Measurements from ENCODE around the gene ARHGAP22. TPM values are rescaled to one million over a fixed set of nuclear protein-coding genes. Genes with fewer than 3 reads are reported as not detected.

Gene ARHGAP22
- total RNA-seq, 1 donor from 2014 or later = 2.0 TPM

DNA sequence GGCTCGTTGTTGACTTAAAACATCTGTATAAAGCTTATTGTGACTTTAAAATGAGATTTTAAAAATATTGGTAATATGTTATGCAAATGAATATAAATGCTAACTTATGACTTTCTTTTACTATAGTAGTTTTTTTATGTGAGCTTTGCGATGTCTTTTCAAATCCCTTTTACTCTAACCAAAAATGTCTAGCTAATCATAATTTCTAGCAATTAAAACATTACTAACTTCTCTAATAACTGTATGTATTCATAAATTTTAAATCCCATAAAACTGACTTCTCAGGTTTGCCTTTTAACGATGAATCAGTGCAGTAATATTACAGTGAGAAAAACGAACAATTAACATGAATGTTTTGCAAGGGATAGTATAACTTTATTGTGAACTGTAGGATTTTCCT, 185.2 kb downstream of the ARHGAP22 start:
- Histone ChIP-seq H3K9me3 (no peaks in the 10 kb centered on the region), H3K27me3 (no peaks in the 10 kb centered on the region), H3K36me3 (no peaks in the 10 kb centered on the region), H3K27ac (no peak overlapping the region), H3K4me1 (no peaks in the 10 kb centered on the region), H3K4me3 (no peak overlapping the region)
- no peak for DNase-seq (ENCODE audit: low spot score in 2 of 2)
- intact Hi-C loops (cut with DNase I) = no loop called here
- TF ChIP-seq, protein P1, sequence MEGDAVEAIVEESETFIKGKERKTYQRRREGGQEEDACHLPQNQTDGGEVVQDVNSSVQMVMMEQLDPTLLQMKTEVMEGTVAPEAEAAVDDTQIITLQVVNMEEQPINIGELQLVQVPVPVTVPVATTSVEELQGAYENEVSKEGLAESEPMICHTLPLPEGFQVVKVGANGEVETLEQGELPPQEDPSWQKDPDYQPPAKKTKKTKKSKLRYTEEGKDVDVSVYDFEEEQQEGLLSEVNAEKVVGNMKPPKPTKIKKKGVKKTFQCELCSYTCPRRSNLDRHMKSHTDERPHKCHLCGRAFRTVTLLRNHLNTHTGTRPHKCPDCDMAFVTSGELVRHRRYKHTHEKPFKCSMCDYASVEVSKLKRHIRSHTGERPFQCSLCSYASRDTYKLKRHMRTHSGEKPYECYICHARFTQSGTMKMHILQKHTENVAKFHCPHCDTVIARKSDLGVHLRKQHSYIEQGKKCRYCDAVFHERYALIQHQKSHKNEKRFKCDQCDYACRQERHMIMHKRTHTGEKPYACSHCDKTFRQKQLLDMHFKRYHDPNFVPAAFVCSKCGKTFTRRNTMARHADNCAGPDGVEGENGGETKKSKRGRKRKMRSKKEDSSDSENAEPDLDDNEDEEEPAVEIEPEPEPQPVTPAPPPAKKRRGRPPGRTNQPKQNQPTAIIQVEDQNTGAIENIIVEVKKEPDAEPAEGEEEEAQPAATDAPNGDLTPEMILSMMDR (IDR thresholded peaks at IDR 0.05) = no peak

DNA sequence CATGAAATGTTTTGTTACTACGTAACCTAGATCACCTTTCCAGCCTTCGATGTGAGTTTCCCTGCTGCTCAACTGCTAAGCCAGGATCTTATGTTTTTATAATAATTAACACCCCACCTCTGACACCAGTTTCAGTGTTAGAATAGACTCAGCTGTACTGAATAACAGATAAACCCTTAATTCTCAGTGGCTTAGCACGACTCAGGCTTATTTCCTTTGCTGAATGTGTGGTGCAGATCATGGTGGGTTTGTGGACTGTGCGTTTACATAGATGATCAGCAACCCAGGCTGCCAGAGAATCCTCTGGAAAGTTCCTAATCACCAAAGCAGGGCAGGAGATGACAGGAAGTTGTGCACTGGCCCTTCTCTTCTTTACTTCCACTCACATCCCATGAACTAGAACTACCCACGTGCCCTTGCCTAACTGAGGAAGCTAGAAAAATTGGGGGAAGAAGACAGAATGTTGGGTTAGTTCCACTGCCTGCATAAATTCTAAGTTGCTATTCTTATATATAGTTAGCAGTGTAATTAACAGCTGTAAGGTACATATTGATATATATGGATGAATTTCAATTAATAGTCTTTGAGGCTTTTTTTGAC, 186.6 kb downstream of the ARHGAP22 start:
- Histone ChIP-seq H3K27me3 (no peaks in the 10 kb centered on the region), H3K9me3 (no peaks in the 10 kb centered on the region), H3K27ac (no peak overlapping the region), H3K4me3 (no peak overlapping the region), H3K36me3 (no peaks in the 10 kb centered on the region), H3K4me1 (no peaks in the 10 kb centered on the region)
- TF ChIP-seq, protein P1 (IDR thresholded peaks at IDR 0.05) = no peak
- no peak for DNase-seq (ENCODE audit: low spot score in 2 of 2)
- intact Hi-C loops (cut with DNase I) = no loop called here

DNA sequence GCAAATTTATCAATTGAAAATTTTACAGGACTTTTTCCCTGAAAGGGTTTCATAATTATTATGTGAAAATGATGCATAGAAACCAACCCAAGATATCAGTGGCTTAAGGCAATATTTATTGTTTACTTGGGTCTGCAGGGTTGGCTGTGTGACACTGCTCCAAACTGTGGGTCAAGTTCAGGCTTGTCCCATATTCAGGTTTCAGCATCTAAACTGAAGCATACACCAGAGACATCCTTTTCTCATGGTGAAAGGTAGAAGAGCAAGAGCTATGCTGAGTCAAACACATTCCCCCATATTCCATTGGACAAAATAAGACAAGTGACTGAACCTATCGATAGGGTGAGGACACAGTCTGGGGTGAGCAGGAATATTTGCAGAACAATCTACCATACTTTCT, 187.5 kb downstream of the ARHGAP22 start:
- no peaks in the 10 kb centered on the region for H3K27me3 ChIP-seq
- no peak overlapping the region for H3K4me3 ChIP-seq
- DNase-seq (ENCODE audit: low spot score in 2 of 2) = no peak
- no peak overlapping the region for H3K27ac ChIP-seq
- H3K36me3 ChIP-seq = peaks cover 0 to 5% of the 10 kb centered on the region in 2 donors
- H3K9me3 ChIP-seq = peaks cover 1 to 3% of the 10 kb centered on the region in 2 donors
- H3K4me1 ChIP-seq = no peaks in the 10 kb centered on the region
- intact Hi-C loops (cut with DNase I) = no loop called here
- TF ChIP-seq, protein P1 (IDR thresholded peaks at IDR 0.05) = no peak

DNA sequence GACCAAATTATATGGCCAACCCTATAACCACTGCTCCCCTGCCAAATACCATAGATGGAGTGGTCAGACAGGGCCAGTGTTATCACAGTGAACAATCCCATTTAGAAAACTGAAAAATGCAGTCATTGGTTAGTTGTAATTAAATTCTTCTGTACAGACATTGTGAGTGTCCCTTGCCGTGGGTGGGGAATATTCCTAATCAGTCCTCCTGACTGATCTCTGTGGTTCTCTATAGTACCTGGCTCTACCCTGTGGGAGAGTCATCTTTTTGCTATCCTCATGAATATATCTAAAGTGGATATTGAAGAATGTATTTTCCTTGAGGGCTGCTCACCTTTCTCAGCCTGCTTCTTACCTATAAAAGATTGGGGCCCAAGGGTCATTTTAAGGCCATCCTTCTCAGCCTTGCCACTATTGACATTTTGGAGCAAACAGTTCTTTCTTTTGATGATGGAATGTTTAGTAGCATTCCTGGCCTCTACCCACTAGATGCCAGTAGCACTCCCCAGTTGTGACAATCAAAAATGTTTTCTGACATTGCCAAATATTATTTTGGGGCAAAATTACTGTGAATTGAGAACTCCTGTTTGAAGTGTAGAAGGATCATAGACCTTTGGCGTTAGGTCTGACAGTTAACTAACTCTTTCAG, 188.2 kb downstream of the ARHGAP22 start:
- Histone ChIP-seq H3K9me3 (peaks cover 3 to 7% of the 10 kb centered on the region in 2 donors), H3K4me3 (no peak overlapping the region), H3K4me1 (no peaks in the 10 kb centered on the region), H3K27ac (no peak overlapping the region), H3K36me3 (peaks cover 0 to 12% of the 10 kb centered on the region in 2 donors), H3K27me3 (no peaks in the 10 kb centered on the region)
- no peak for DNase-seq (ENCODE audit: low spot score in 2 of 2)
- intact Hi-C loops (cut with DNase I) = no loop called here
- TF ChIP-seq, protein P1 (IDR thresholded peaks at IDR 0.05) = no peak

DNA sequence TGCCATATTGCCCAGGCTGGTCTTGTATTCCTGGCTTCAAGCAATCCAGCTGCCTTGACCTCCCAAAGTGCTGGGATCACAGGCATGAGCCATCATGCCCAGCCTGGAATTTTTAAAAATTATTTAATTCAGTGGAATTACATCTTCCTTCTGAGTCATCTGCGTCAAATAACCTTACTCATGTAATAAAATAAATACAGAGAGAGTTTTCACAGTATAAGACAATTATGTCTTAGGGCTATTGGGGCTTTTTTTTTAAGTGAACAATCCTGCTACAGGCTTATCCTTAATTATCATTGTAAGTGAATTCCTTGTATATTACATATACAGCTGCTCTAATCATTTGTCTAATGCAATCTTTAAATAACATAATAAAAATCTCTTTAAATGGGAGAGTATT, 190.1 kb downstream of the ARHGAP22 start:
- H3K27me3 ChIP-seq = no peaks in the 10 kb centered on the region

More for the DNA sequence above, 190.1 kb downstream of the ARHGAP22 start:
- no peaks in the 10 kb centered on the region for H3K4me1 ChIP-seq
- DNase-seq (ENCODE audit: low spot score in 2 of 2) = no peak
- H3K36me3 ChIP-seq = peaks cover 5 to 30% of the 10 kb centered on the region in 2 donors
- no peak overlapping the region for H3K27ac ChIP-seq
- TF ChIP-seq, protein P1 (IDR thresholded peaks at IDR 0.05) = no peak
- H3K9me3 ChIP-seq = peaks cover 3 to 7% of the 10 kb centered on the region in 2 donors
- intact Hi-C loops (cut with DNase I) = no loop called here
- no peak overlapping the region for H3K4me3 ChIP-seq

Measured in ascending aorta (tissue), 2 donors.